Tibial artery (tissue), 4 donors: ENCODE measurements around the gene CCDC69.
"Not testable (repeated sequence)": the region's sequence is repeated elsewhere in the genome, so short reads cannot be mapped to it uniquely, and the experiment has no call there.

ENCODE experiments used
- DNase-seq, 2 donors: peaks; one replicate each; pipeline ENCODE4 v3.0.0-alpha.2; 2019
- H3K27ac ChIP-seq, 2 donors: fragments of 200-600 bp; sonication (generic) in 1 of 2; 1 replicate in 1 of 2; 2 replicates in 1 of 2; pipeline ENCODE4 v1.5.1; 2018 to 2019; ENCODE audit warnings: mild to moderate bottlenecking in 1 of 2
- H3K27me3 ChIP-seq, 2 donors: fragments of 200-600 bp; sonication (generic) in 1 of 2; one replicate each; pipeline versions ENCODE4 v1.5.1 to v1.6.0; 2016 to 2019
- H3K36me3 ChIP-seq, 3 donors: fragments of 200-600 bp; sonication (generic) in 2 of 3; one replicate each; pipeline ENCODE4 v1.5.1; 2016 to 2019; ENCODE audit warnings: mild to moderate bottlenecking in 2 of 3
- H3K4me1 ChIP-seq, 4 donors: fragments of 200-600 bp; sonication (generic) in 2 of 4; 1 replicate in 3 of 4; 2 replicates in 1 of 4; pipeline ENCODE4 v1.5.1; 2016 to 2019
- H3K4me3 ChIP-seq, 2 donors: fragments of 200-600 bp; sonication (generic) in 1 of 2; 1 replicate in 1 of 2; 2 replicates in 1 of 2; pipeline ENCODE4 v1.5.1; 2018 to 2019; ENCODE audit warnings: mild to moderate bottlenecking in 2 of 2
- H3K9me3 ChIP-seq, 3 donors: fragments of 200-600 bp; sonication (generic) in 1 of 3; one replicate each; pipeline ENCODE4 v1.5.1; 2016 to 2019
- intact Hi-C: fragments of 100-400 bp; cut with DNase I; formaldehyde crosslinking; loops from one replicate; pipeline ENCODE4 v1.15.0; 2023; ENCODE audit warnings: low total_unique reads
- TF ChIP-seq, protein P1 (sequence below), 2 experiments: fragments of 200-600 bp in 1 of 2; fragments of 450-650 bp in 1 of 2; IDR thresholded peaks; one replicate each; pipeline ENCODE4 v1.5.1; 2017 to 2019; ENCODE audit warnings: antibody characterized with exemption in 2 of 2, mild to moderate bottlenecking in 1 of 2, moderate library complexity in 1 of 2

CCDC69 gene

DNA sequence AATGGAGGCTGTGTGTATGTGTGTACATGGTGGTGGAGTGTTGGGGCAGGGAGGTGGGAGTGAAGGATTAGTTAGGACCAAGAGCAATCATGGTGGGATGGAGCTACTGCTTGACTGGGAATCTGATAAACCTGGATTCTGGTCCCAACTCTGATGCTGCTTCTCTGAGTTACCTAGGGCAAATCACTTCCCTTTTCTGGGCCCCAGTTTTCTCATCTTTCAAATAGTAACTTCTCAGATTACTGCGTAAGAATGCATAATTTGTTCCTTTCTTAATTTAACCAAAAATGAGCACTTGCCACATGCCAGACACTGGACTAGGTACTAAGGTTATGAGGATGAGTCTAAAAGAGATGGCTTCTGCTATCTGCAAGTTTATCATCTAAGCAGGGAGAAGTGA lies 45.5 kb downstream of the CCDC69 start:
- Histone ChIP-seq H3K36me3 (peaks cover 0 to 16% (median 14%) of the 10 kb centered on the region in 3 donors), H3K9me3 (no peaks in the 10 kb centered on the region), H3K27me3 (no peaks in the 10 kb centered on the region), H3K4me1 (peaks cover 0 to 7% (median 0%) of the 10 kb centered on the region in 4 donors), H3K27ac (no peak overlapping the region), H3K4me3 (no peak overlapping the region)
- TF ChIP-seq, protein P1, sequence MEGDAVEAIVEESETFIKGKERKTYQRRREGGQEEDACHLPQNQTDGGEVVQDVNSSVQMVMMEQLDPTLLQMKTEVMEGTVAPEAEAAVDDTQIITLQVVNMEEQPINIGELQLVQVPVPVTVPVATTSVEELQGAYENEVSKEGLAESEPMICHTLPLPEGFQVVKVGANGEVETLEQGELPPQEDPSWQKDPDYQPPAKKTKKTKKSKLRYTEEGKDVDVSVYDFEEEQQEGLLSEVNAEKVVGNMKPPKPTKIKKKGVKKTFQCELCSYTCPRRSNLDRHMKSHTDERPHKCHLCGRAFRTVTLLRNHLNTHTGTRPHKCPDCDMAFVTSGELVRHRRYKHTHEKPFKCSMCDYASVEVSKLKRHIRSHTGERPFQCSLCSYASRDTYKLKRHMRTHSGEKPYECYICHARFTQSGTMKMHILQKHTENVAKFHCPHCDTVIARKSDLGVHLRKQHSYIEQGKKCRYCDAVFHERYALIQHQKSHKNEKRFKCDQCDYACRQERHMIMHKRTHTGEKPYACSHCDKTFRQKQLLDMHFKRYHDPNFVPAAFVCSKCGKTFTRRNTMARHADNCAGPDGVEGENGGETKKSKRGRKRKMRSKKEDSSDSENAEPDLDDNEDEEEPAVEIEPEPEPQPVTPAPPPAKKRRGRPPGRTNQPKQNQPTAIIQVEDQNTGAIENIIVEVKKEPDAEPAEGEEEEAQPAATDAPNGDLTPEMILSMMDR (IDR thresholded peaks at IDR 0.05), result no peak
- intact Hi-C loops, result no loop called here
- DNase-seq, result no peak

DNA sequence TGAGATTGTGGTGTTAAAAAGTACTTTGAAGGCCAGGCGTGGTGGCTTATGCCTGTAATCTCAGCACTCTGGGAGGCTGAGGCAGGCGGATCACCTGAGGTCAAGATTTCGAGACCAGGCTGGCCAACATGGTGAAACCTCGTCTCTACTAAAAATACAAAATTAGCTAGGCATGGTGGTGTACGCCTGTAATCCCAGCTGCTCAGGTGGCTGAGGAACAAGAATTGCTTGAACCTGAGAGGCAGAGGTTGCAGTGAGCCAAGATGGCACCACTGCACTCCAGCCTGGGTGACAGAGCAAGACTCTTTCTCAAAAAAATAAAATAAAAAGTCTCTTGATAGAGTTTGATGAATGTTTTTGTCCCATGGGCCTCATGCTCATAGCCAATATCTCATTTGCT lies 47.6 kb downstream of the CCDC69 start:
- H3K36me3 ChIP-seq, H3K27me3 ChIP-seq, DNase-seq, H3K4me3 ChIP-seq, H3K9me3 ChIP-seq, intact Hi-C loops, H3K27ac ChIP-seq, H3K4me1 ChIP-seq: not testable (repeated sequence)

DNA sequence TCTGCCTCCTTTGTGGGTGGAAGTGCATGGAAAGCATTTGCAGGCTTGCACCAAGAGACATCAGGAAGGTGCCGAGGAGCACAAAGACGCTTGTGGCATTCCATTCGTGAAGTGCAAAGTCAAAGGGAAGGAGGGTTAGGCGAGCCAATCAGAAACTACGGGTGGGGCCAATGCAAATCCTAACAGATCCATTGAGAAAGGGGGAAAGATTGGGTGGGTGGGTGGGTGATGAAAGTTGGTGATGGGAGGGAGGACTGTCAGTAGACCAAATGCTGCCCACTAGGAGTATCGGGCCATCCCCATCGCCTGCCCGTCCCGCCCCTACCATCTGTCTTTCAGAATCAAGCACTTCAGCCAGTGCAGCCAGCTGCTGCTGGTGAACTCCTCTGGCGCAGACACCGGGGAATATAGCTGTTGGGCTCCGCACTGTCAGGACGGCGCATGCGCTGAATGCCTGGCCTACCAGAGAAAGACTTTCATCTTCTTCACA lies 49.2 kb downstream of the CCDC69 start:
- Histone ChIP-seq H3K4me1 (peaks cover 0 to 7% (median 0%) of the 10 kb centered on the region in 4 donors), H3K9me3 (no peaks in the 10 kb centered on the region), H3K27me3 (no peaks in the 10 kb centered on the region), H3K4me3 (peak overlapping the region; percentile 17 to 21), H3K36me3 (peaks cover 0 to 4% (median 0%) of the 10 kb centered on the region in 3 donors), H3K27ac (no peak overlapping the region)
- intact Hi-C loops, result no loop called here
- TF ChIP-seq, protein P1 (IDR thresholded peaks at IDR 0.05), result no peak
- no peak for DNase-seq

DNA sequence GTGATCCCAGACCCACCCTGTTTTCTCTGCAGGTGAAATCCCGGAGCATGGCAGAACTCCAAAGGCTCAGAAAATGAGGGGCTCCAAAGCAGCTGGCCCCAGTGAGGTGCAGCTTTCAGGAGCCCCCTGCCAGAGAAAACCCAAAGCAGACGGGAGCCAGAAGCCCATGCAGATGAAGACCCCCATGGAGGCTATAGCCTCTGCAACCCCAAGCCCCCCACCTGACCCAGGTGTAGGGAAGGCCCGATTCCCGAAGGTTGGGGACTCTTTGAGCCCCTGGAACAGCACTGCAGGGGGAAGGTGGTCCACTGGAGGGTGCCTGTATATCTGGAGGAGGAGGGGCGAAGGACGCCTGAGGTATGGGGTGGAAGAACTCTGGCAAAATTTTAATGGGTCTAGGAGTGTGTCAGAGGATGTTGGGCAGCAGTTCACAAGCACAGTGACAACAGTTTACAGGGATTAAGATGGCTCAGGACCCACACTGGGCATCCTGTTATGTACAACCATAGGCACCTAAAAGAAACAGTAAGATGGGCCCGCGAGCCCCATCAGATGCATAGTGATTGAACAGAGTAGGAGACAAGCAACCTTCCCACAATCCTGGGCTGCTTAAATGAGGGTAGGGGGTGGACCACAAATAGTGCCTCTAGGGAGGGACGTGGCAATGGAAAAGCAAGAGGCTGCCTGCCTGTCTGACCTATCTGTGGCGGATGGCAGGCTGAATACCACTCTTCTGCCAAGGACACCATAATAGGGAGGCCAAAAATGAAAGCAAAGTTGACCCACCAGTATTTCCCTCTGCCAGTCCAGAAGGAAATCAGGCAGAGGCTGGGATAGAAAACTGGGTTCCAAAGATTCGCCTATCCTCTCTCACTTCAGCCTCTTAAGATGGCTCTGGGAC lies 49.9 kb downstream of the CCDC69 start:
- intact Hi-C loops, result no loop called here
- Histone ChIP-seq H3K27ac (no peak overlapping the region), H3K4me3 (peak overlapping the region; percentile 17 to 21), H3K36me3 (peaks cover 0 to 4% (median 0%) of the 10 kb centered on the region in 3 donors), H3K9me3 (no peaks in the 10 kb centered on the region), H3K4me1 (peaks cover 0 to 7% (median 0%) of the 10 kb centered on the region in 4 donors), H3K27me3 (no peaks in the 10 kb centered on the region)
- DNase-seq, result no peak
- TF ChIP-seq, protein P1 (IDR thresholded peaks at IDR 0.05), result no peak

DNA sequence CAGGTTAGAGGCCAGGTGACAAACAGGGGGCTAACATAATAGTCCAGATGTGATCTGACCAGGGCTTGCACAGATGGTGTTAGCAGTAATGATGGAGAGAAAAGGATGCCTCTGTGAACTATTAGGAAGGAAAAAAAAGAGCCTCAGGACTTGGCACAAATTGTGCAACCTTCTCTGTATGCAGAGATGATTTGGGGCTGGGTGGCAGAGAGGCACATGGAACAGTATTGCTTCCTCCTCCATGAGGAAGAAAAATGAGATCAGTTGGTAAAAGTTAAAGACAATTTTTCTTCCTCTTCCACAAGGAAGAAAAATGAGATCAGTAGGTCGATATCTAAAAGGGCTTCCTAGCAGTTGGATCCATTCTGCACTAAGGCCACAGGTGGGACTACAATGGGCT lies 52.4 kb downstream of the CCDC69 start:
- H3K4me3 ChIP-seq, result no peak overlapping the region
- peaks cover 0 to 7% (median 0%) of the 10 kb centered on the region in 4 donors for H3K4me1 ChIP-seq
- H3K9me3 ChIP-seq, result no peaks in the 10 kb centered on the region
- no peak for DNase-seq
- no peaks in the 10 kb centered on the region for H3K36me3 ChIP-seq
- intact Hi-C loops, result no loop called here
- H3K27ac ChIP-seq, result no peak overlapping the region
- peaks cover 0 to 3% of the 10 kb centered on the region in 2 donors for H3K27me3 ChIP-seq
- TF ChIP-seq, protein P1 (IDR thresholded peaks at IDR 0.05), result no peak
